ENCODE data around the gene FNBP1.

DNA sequence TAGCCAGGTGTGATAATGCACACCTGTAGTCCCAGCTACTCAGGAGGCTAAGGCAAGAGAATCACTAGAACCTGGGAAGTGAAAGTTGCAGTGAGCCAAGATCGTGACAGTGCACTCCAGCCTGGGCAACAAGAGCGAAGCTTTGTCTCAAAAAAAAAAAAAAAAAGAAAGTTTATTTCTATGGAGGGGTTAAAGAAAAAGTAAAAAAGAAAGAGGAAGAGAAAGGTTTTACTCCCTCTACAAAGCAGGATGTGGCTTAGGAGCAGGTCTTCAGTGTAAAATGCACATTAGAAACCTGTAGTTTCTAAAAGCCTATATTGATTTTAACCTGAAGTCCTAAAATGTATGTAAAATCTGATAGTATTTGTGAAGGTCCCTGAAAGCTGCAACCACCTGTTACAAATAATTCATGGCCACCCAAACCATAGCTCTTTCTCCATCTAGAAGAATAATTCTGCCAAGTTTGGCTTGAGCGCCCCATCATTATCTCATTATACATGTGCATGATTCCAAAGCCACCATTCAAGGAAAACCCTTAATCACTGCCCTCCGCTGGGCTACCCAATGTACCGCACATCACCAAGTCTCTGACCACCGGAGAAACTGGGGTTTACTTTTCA lies 3.4 kb downstream of the FNBP1 start:
- no peak for TF ChIP-seq POLR2A (IDR thresholded peaks at IDR 0.05)
- TF ChIP-seq CTCF (IDR thresholded peaks at IDR 0.05 in 4 of 5, conservative IDR thresholded peaks at IDR 0.05 in 1 of 5) = no peak
